ENCODE results near the gene PAX8. TPM values are rescaled to one million over a fixed set of nuclear protein-coding genes. Genes with fewer than 3 reads are reported as not detected.

PAX8 gene
- total and polyA plus RNA-seq, 10 of the 15 experiments (the other 5 are each of a cell fraction or from before 2014, with no cell fraction given): 0.16 to 2.5 (median 0.97) TPM

GRCh38 chr2:113167962-113168340, 110.8 kb downstream of the PAX8 start:
- Histone ChIP-seq H4K20me1 (ENCODE audit: control insufficient read depth, insufficient read depth) (no peaks in the 10 kb centered on the region), H3K9ac (ENCODE audit: control insufficient read depth, insufficient read depth, low read length) (no peak overlapping the region), H3K79me2 (ENCODE audit: control insufficient read depth, insufficient read depth, low read length) (no peaks in the 10 kb centered on the region), H3K27ac (ENCODE audit: control insufficient read depth, insufficient read depth) (no peak overlapping the region), H2AFZ (ENCODE audit: control insufficient read depth, low read depth, low read length) (no peak overlapping the region), H3K4me2 (ENCODE audit: control insufficient read depth, insufficient read depth) (no peak overlapping the region), H3K27me3 (replicated peaks in 1 of 2; ENCODE audit: control insufficient read depth in 2 of 2, insufficient read depth in 2 of 2, low read length in 1 of 2) (no peaks in the 10 kb centered on the region), H3K9me3 (replicated peaks; ENCODE audit: control insufficient read depth, insufficient read depth, low read length) (no peaks in the 10 kb centered on the region; the same call in 1 of the 3 replicates), H3K4me1 (ENCODE audit: control insufficient read depth, insufficient read depth, low read length) (peaks cover 13% of the 10 kb centered on the region), H3K4me3 (no peak overlapping the region), H3K36me3 (ENCODE audit: control insufficient read depth in 2 of 2, insufficient read depth in 2 of 2, low read length in 1 of 2) (no peaks in the 10 kb centered on the region)
- ATAC-seq (no peak), FAIRE-seq (no peak), DNase-seq (ENCODE audit: low read depth, low spot score) (no peak)
- BruUV-seq (replicated peaks): no TSS peak
- in situ Hi-C loops (cut with MboI): no loop called here
- SMC1A ChIA-PET (ENCODE audit: uncharacterized antibody, unreplicated experiment): interaction anchor here (1.4 to 1.6 kb wide), 2 partner anchors 9 to 88 kb away, joined by 3 read pairs; no protein-coding TSS in a partner anchor
- CTCF ChIA-PET: no interaction called here
- RAD21 ChIA-PET (ENCODE audit: unreplicated experiment): no interaction called here
- 97% methylated on average over 6 of the region's 6 CpGs for WGBS (ENCODE audit: insufficient coverage, insufficient replicate concordance, low lambda C conversion rate, missing lambda C conversion rate)
- TF ChIP-seq, protein P1, sequence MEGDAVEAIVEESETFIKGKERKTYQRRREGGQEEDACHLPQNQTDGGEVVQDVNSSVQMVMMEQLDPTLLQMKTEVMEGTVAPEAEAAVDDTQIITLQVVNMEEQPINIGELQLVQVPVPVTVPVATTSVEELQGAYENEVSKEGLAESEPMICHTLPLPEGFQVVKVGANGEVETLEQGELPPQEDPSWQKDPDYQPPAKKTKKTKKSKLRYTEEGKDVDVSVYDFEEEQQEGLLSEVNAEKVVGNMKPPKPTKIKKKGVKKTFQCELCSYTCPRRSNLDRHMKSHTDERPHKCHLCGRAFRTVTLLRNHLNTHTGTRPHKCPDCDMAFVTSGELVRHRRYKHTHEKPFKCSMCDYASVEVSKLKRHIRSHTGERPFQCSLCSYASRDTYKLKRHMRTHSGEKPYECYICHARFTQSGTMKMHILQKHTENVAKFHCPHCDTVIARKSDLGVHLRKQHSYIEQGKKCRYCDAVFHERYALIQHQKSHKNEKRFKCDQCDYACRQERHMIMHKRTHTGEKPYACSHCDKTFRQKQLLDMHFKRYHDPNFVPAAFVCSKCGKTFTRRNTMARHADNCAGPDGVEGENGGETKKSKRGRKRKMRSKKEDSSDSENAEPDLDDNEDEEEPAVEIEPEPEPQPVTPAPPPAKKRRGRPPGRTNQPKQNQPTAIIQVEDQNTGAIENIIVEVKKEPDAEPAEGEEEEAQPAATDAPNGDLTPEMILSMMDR (IDR thresholded peaks at IDR 0.05 in 2 of 3, conservative IDR thresholded peaks at IDR 0.05 in 1 of 3; ENCODE audit: control insufficient read depth in 2 of 3, extremely low read depth in 1 of 3, insufficient read depth in 1 of 3, low read depth in 3 of 3, low read length in 3 of 3): no peak
- no peak for TF ChIP-seq NR2F1 (conservative IDR thresholded peaks at IDR 0.05)
- TF ChIP-seq RFX5 (IDR thresholded peaks at IDR 0.05; ENCODE audit: low read depth, low read length): no peak
- TF ChIP-seq YY1 (IDR thresholded peaks at IDR 0.05; ENCODE audit: low read depth, low read length): no peak
- no peak for TF ChIP-seq NR2C2 (IDR thresholded peaks at IDR 0.05; ENCODE audit: borderline replicate concordance, control insufficient read depth, insufficient read length, low read depth)
- TF ChIP-seq ZNF687 (IDR thresholded peaks at IDR 0.05): no peak
- no peak for TF ChIP-seq RCOR1 (conservative IDR thresholded peaks at IDR 0.05; ENCODE audit: low read depth, low read length)
- TF ChIP-seq TCF3 (IDR thresholded peaks at IDR 0.05; ENCODE audit: borderline replicate concordance, insufficient read depth, low read depth, low read length): no peak
- TF ChIP-seq KDM1A (IDR thresholded peaks at IDR 0.05; ENCODE audit: borderline replicate concordance): no peak
- TF ChIP-seq CHD4 (IDR thresholded peaks at IDR 0.05): no peak
- no peak for TF ChIP-seq NFYB (IDR thresholded peaks at IDR 0.05; ENCODE audit: insufficient read depth, low read depth, low read length)
- intact Hi-C loops (cut with micrococcal nuclease; ENCODE audit: unreplicated experiment): no loop called here
- POLR2A ChIA-PET: no interaction called here

Data from GM12878 (cell line).